ENCODE results near the gene PBRM1. TPM values are rescaled to one million over a fixed set of nuclear protein-coding genes. Genes with fewer than 3 reads are reported as not detected.

The PBRM1 gene
- total and polyA plus RNA-seq, 4 donors: 7.1 to 65.7 (median 38.7) TPM

DNA sequence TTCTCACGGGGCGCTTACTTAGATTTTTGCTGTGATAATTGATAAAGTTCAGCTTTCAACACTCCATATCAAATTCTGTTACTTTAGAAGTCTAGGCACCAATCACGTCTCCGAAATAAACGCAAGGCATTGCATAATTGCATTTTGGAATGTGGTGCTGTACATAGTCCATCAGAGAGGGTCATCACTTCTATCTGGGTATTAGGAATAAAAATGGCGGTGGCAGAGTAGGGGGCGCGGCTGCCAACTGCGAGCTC is 149.7 kb downstream of the PBRM1 start:
- DNase-seq (ENCODE audit: low spot score): no peak
- H3K4me1 ChIP-seq (ENCODE audit: control insufficient read depth in 4 of 4, insufficient read depth in 4 of 4, low read length in 3 of 4): peaks cover 9 to 37% (median 25%) of the 10 kb centered on the region in 4 donors
- 7% methylated on average over 9 of the region's 9 CpGs for WGBS
- peaks cover 2 to 3% (median 3%) of the 10 kb centered on the region in 4 donors for H3K36me3 ChIP-seq (ENCODE audit: control insufficient read depth in 4 of 4, insufficient read depth in 3 of 4, low read depth in 1 of 4, low read length in 3 of 4)
- no peaks in the 10 kb centered on the region for H3K9me3 ChIP-seq (ENCODE audit: control insufficient read depth in 4 of 4, low read length in 3 of 4)
- TF ChIP-seq NR2F2 (IDR thresholded peaks at IDR 0.05) (peak; percentile 3), RAD21 (IDR thresholded peaks at IDR 0.05) (no peak), YY1 (IDR thresholded peaks at IDR 0.05) (peak; percentile 74)
- H3K27ac ChIP-seq (ENCODE audit: low read depth in 1 of 2, low read length in 2 of 2): no peak overlapping the region
- no peak overlapping the region for H3K9ac ChIP-seq (ENCODE audit: low read depth in 1 of 2, low read length in 2 of 2)
- H3K4me3 ChIP-seq (ENCODE audit: low read depth in 1 of 3, low read length in 3 of 3): peak overlapping the region in 2 of 3 donors; percentile 15 to 56
- H3K27me3 ChIP-seq (ENCODE audit: control insufficient read depth in 4 of 4, insufficient read depth in 4 of 4, low read length in 3 of 4): no peaks in the 10 kb centered on the region

DNA sequence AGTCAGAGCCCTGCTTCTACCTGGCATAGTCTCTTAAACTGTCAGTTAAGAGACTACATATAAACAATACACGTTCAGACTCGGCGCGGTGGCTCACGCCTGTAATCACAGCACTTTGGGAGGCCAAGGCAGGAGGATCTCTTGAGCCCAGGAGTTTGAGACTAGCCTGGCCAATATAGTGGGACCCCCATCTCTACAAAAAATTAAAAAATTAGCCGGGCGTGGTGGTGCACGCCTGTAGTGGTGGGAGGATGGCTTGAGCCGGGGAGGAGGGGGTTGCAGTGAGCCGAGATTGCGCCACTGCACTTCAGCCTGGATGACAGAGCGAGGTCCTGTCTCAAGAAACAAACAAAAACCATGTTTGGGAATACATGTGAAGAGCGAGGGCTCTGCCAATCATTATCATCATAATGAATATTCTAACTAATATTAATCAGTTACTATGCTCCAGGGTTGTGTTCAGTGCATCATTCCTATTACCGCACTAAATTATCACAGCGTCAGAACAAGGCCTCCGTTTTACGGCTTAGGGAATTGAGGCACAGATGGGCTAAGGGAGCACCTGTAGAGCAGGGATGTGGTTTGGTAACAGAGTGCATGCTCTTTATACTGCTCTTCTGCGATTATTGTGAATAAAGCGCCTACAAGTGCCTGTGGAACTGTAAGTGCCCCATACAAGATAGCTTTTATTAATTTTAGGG is 150.2 kb downstream of the PBRM1 start:
- H3K27ac ChIP-seq (ENCODE audit: low read depth in 1 of 2, low read length in 2 of 2): no peak overlapping the region

More for the DNA sequence above, 150.2 kb downstream of the PBRM1 start:
- Histone ChIP-seq H3K9me3 (ENCODE audit: control insufficient read depth in 4 of 4, low read length in 3 of 4) (no peaks in the 10 kb centered on the region), H3K27me3 (ENCODE audit: control insufficient read depth in 4 of 4, insufficient read depth in 4 of 4, low read length in 3 of 4) (no peaks in the 10 kb centered on the region), H3K4me3 (ENCODE audit: low read depth in 1 of 3, low read length in 3 of 3) (peak overlapping the region in 2 of 3 donors; percentile 15 to 56), H3K36me3 (ENCODE audit: control insufficient read depth in 4 of 4, insufficient read depth in 3 of 4, low read depth in 1 of 4, low read length in 3 of 4) (no peaks in the 10 kb centered on the region), H3K4me1 (ENCODE audit: control insufficient read depth in 4 of 4, insufficient read depth in 4 of 4, low read length in 3 of 4) (peaks cover 9 to 37% (median 25%) of the 10 kb centered on the region in 4 donors), H3K9ac (ENCODE audit: low read depth in 1 of 2, low read length in 2 of 2) (no peak overlapping the region)
- peak; percentile 30 for DNase-seq (ENCODE audit: low spot score)
- 93% methylated on average over 19 of the region's 19 CpGs for WGBS
- TF ChIP-seq, protein P1, sequence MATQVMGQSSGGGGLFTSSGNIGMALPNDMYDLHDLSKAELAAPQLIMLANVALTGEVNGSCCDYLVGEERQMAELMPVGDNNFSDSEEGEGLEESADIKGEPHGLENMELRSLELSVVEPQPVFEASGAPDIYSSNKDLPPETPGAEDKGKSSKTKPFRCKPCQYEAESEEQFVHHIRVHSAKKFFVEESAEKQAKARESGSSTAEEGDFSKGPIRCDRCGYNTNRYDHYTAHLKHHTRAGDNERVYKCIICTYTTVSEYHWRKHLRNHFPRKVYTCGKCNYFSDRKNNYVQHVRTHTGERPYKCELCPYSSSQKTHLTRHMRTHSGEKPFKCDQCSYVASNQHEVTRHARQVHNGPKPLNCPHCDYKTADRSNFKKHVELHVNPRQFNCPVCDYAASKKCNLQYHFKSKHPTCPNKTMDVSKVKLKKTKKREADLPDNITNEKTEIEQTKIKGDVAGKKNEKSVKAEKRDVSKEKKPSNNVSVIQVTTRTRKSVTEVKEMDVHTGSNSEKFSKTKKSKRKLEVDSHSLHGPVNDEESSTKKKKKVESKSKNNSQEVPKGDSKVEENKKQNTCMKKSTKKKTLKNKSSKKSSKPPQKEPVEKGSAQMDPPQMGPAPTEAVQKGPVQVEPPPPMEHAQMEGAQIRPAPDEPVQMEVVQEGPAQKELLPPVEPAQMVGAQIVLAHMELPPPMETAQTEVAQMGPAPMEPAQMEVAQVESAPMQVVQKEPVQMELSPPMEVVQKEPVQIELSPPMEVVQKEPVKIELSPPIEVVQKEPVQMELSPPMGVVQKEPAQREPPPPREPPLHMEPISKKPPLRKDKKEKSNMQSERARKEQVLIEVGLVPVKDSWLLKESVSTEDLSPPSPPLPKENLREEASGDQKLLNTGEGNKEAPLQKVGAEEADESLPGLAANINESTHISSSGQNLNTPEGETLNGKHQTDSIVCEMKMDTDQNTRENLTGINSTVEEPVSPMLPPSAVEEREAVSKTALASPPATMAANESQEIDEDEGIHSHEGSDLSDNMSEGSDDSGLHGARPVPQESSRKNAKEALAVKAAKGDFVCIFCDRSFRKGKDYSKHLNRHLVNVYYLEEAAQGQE (IDR thresholded peaks at IDR 0.05): no peak
- TF ChIP-seq, protein P2, sequence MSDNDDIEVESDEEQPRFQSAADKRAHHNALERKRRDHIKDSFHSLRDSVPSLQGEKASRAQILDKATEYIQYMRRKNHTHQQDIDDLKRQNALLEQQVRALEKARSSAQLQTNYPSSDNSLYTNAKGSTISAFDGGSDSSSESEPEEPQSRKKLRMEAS (IDR thresholded peaks at IDR 0.05): no peak
- TF ChIP-seq TAF1 (conservative IDR thresholded peaks at IDR 0.05) (no peak), HNF4A (conservative IDR thresholded peaks at IDR 0.05) (no peak), GABPA (IDR thresholded peaks at IDR 0.05 in 1 of 2, conservative IDR thresholded peaks at IDR 0.05 in 1 of 2) (no peak), HNF4G (IDR thresholded peaks at IDR 0.05) (no peak), FOXA1 (IDR thresholded peaks at IDR 0.05) (no peak), RXRA (IDR thresholded peaks at IDR 0.05) (no peak), SP1 (IDR thresholded peaks at IDR 0.05) (no peak), FOXA2 (IDR thresholded peaks at IDR 0.05) (no peak), RAD21 (IDR thresholded peaks at IDR 0.05) (no peak), YY1 (IDR thresholded peaks at IDR 0.05) (no peak), EGR1 (IDR thresholded peaks at IDR 0.05; ENCODE audit: low read depth in 2 of 2) (no peak), NR2F2 (IDR thresholded peaks at IDR 0.05) (no peak), JUND (IDR thresholded peaks at IDR 0.05) (no peak)
- TF ChIP-seq, protein P3, sequence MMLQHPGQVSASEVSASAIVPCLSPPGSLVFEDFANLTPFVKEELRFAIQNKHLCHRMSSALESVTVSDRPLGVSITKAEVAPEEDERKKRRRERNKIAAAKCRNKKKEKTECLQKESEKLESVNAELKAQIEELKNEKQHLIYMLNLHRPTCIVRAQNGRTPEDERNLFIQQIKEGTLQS (IDR thresholded peaks at IDR 0.05): no peak
- TF ChIP-seq, protein P4, sequence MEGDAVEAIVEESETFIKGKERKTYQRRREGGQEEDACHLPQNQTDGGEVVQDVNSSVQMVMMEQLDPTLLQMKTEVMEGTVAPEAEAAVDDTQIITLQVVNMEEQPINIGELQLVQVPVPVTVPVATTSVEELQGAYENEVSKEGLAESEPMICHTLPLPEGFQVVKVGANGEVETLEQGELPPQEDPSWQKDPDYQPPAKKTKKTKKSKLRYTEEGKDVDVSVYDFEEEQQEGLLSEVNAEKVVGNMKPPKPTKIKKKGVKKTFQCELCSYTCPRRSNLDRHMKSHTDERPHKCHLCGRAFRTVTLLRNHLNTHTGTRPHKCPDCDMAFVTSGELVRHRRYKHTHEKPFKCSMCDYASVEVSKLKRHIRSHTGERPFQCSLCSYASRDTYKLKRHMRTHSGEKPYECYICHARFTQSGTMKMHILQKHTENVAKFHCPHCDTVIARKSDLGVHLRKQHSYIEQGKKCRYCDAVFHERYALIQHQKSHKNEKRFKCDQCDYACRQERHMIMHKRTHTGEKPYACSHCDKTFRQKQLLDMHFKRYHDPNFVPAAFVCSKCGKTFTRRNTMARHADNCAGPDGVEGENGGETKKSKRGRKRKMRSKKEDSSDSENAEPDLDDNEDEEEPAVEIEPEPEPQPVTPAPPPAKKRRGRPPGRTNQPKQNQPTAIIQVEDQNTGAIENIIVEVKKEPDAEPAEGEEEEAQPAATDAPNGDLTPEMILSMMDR (IDR thresholded peaks at IDR 0.05; ENCODE audit: low read depth, low read length, missing input control): no peak
- TF ChIP-seq, protein P5, sequence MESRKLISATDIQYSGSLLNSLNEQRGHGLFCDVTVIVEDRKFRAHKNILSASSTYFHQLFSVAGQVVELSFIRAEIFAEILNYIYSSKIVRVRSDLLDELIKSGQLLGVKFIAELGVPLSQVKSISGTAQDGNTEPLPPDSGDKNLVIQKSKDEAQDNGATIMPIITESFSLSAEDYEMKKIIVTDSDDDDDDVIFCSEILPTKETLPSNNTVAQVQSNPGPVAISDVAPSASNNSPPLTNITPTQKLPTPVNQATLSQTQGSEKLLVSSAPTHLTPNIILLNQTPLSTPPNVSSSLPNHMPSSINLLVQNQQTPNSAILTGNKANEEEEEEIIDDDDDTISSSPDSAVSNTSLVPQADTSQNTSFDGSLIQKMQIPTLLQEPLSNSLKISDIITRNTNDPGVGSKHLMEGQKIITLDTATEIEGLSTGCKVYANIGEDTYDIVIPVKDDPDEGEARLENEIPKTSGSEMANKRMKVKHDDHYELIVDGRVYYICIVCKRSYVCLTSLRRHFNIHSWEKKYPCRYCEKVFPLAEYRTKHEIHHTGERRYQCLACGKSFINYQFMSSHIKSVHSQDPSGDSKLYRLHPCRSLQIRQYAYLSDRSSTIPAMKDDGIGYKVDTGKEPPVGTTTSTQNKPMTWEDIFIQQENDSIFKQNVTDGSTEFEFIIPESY (IDR thresholded peaks at IDR 0.05): no peak

Data from liver (tissue), 9 donors.